Measurements from ENCODE around the gene RHOU.
"Not testable (repeated sequence)": the region's sequence is repeated elsewhere in the genome, so short reads cannot be mapped to it uniquely, and the experiment has no call there.

RHOU gene

DNA sequence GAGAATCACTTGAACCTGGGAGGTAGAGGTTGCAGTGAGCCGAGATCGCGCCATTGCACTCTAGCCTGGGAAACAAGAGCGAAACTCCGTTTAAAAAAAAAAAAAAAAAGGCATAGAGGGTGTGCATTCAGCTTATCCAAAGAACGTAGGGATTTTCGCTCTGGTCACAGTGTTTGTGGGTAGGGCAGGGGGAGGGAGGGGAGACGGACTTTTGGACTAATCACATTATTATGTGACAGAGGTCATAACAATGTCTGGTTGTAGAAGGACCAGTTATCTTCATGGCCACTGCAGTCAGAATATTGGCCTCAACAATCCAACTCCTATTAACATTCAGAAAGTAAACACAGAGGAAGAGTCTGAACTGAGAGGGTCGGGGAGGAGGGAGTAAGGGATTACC, 25.7 kb downstream of the RHOU start:
- no peak for DNase-seq (ENCODE audit: low read depth)

DNA sequence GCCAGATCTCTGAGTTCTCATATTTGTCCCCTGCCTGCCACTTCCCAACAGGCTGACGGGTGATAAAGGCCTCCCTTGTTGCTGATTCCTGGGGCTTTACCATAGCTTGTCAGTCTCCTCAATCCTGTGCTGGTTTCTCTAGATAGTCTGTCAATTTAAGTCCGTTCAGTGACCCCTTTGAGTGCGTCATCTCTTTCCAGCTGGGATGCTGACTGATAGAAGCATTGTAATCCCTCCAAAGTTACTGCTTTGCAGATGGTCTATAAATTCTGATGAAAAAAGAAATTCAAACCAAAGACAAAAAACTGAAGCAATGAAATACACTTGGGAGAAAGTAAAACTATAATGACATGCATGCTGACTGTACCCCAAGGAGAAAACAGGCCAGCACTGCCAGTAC, 28.3 kb downstream of the RHOU start:
- no peak for DNase-seq (ENCODE audit: low read depth)

DNA sequence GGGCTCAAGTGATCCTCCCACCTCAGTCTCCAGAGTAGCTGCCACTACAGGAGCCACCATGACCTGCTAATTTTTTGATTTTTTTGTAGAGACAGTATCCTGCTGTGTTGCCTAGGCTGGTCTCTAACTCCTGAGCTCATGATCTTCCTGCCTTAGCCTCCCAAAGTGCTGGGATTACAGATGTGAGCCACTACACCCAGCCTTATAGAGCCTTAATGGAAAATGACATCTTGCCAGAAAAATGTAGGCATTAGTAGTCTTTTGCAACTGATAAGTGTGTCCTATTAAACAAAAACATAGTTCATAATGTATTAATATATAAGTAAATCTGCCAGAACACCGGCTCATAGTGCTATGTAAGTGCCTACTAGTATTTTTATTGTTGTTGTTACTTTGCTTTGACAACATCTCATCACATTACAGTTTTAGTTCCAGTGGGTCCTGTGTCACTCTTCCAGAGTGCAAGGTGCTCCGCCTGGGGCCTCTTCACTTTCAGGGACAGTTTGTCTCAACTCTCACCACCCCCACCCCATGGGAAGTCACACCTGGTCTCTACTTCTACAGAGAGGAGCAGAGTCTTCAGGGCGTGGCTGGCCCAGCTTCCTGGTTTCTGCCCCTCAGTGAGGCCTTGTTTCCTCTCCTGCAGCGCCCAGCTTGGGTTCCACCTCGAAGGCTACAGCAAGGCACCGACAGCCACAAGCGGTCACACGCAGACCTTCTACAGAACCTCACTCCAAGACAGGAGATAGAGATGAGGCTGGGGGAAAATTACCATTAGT, 30.1 kb downstream of the RHOU start:
- DNase-seq (ENCODE audit: low read depth) = no peak

GRCh38 chr1:228766788-228767187, 31.5 kb downstream of the RHOU start:
- no peak for DNase-seq (ENCODE audit: low read depth)

DNA sequence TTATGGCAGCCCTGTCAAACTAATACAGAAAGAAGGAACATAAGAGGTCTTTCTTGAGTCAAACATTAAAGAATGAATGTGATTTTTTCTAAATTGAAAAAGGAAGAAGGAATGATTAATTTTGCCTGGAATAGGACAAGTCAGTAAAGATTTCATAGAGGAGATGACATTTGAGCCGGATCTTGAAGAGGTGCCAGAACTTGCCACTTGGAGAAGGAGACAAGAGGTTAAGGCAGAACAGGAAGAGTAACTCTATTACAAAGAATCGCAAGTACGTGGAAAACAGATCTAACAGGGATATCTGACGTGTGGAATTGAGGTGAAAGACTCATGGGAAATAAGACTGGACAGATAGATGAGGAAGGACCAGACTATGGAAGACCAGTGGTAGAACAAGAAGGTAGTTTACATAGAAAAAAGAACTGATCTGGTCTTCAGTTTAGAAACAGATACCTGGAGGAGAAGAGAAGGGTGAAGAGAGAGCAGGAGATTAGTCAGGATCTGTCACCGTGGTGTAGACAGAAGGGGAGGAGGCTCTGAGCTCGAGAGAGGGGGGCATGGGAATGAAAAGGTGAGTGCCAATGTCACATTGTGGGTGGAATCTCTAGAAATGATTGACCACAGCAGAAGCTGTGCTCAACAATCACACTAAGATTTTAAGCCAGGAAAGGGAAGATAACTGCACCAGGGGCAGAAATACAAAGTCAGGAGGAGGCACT, 32.5 kb downstream of the RHOU start:
- no peak for DNase-seq (ENCODE audit: low read depth)

DNA sequence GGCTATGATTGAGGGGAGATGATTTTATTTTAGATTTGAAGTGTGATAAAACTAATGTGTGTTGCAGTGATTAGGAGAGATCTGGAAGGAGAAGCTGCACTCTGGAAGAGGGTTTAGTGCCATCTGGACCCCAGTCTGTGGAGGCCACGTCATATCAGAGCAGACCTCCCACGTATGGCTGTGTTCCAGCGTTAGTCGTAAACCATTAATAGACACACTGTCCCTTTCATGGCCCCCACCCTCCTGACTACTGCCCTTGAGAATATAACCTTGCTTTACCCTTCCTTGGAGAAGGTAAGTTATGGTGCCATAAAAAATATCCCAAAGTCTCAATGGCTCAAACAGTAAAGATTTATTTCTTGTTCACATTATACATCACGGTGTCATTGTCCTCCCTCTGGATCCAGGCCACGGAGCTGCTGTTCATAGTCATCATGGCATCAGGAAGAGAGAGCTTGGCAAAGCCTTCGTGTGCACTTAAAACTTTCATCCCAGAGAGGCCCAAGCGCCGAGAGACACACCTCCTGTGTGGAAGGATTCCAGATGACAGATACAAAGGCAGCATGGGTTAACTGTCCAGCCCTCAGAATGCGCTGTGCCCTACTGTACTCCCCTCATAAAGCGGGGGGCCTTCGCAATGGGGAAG, 33.2 kb downstream of the RHOU start:
- no peak for DNase-seq (ENCODE audit: low read depth)

DNA sequence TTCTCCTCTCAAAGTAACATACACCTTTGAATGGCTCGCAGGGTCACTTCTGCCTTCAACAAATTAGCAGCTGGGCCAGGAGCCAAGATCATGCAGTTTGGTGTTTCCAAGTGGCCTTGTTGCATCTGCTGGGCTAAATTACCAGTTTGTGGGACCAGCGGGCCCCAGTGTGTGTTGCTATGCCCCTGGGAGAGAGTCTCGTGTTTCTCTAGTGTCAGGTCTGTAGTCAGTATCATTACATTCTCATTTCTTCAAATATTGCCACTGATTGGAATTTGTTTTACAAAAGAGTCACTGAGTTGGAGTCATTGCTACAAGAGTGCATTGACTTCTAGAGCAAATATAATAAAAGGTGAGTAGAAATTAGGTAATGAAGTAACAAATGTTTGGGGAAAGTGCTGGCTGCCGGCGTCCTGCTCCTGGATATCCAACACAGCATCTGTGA, 35.5 kb downstream of the RHOU start:
- DNase-seq (ENCODE audit: low read depth) = no peak

GRCh38 chr1:228772516-228773212, 37.4 kb downstream of the RHOU start:
- DNase-seq (ENCODE audit: low read depth) = no peak

DNA sequence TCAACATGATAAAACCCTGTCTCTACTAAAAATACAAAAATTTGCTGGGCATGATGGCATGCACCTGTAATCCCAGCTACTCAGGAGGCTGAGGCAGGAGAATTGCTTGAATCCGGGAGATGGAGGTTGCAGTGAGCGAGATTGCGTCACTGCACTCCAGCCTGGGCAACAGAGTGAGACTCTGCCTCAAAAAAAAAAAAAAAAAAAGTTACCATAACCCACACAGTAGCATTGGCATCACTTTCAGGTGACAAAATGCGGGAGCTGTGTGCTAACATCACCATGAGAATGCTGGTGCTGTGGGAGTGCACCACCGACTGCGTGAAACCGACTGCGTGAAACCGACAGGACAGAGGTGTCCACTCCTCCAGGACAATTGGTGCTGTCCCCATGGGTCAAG, 40.7 kb downstream of the RHOU start:
- DNase-seq (ENCODE audit: low read depth) = not testable (repeated sequence)

DNA sequence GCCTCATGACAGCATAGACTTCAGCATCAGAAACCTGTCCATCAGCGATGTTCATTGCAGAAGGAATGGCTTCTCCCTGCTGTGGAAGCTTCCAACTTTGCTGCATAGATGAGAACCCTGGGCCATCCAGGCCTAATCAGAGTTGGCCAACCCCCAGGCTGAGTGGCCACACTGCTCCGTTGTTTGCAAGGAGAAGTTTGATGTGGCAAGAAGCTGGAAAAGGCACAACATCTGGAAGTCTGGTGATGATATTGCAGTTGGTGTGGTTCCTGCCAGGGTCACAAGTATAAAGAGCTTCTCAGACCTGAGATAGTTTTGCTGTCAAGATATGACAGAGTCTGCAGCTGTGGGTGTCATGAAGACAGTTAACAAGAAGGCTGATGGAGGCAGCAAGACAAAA, 41.2 kb downstream of the RHOU start:
- DNase-seq (ENCODE audit: low read depth) = no peak

DNA sequence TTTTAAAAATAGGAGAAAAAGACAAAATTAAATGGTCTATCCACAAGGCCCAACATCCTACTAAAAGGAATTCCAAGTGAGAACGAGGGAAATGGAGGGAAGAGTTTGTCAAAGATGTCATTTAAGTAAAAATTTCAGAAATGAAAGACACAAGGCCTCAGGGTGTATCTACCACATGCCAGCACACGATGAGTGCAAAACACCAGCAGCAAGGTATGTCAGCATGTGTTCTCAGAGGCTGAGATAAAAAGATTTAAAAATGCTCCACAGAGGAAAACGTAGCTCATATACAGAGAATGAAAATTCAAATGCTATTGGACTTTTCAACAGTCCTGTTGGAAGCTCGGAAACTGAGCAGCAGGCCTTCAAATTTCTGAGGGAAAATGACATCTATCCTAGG, 42.0 kb downstream of the RHOU start:
- DNase-seq (ENCODE audit: low read depth) = no peak

GRCh38 chr1:228778026-228778425, 42.7 kb downstream of the RHOU start:
- no peak for DNase-seq (ENCODE audit: low read depth)

DNA sequence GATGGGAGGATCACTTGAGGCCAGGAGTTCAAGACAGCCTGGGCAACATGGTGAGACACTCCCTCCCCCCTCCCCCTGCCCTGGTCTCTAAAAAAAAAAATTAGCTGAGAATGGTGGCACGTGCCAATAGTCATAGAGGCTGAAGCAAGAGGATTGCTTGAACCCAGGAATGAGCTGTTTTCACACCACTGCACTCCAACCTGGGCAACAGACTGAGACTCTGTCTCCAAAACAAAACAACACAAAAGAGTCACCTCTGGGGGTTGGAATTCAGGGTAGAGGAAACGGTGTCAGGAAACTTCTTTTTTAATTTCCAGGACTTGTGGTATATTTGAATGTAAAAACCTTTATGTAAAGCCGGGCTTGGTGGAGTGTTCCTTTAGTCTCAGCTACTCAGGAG, 43.2 kb downstream of the RHOU start:
- DNase-seq (ENCODE audit: low read depth) = no peak

GRCh38 chr1:228778961-228779360, 43.7 kb downstream of the RHOU start:
- no peak for DNase-seq (ENCODE audit: low read depth)

DNA sequence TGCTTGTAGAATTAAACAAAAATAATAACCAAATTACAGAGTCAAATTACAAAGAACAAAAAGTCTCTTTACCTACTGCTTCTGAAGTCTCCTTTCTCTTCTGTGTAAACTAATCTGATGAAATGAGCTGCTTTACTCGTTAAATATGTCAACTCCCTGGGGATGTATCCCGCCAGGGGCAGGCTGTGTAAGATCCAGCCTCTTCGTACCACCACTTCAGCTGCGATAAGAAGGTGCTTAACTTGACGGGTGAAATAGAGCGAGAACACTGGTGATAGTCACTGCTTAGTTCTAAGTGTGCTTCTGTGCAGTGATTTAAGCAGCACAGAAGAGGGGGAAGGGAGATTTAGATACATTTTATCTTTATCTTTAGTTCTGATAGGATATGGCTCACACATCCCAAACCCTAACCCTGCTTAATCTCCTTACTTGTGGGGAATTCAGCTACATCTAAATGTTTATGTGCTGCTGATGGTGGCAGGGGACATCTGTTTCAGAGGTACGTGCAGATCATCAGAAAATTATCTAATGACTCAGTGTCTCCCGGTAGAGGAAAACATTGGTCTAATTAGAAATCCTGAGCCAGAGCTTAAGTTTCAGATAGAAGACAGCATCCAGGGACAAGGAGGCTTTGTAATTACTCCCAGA, 46.0 kb downstream of the RHOU start:
- DNase-seq (ENCODE audit: low read depth) = no peak

- no peak for DNase-seq (ENCODE audit: low read depth)
These were observed 46.8 kb downstream of the RHOU start for GRCh38 chr1:228781809-228782661.

DNA sequence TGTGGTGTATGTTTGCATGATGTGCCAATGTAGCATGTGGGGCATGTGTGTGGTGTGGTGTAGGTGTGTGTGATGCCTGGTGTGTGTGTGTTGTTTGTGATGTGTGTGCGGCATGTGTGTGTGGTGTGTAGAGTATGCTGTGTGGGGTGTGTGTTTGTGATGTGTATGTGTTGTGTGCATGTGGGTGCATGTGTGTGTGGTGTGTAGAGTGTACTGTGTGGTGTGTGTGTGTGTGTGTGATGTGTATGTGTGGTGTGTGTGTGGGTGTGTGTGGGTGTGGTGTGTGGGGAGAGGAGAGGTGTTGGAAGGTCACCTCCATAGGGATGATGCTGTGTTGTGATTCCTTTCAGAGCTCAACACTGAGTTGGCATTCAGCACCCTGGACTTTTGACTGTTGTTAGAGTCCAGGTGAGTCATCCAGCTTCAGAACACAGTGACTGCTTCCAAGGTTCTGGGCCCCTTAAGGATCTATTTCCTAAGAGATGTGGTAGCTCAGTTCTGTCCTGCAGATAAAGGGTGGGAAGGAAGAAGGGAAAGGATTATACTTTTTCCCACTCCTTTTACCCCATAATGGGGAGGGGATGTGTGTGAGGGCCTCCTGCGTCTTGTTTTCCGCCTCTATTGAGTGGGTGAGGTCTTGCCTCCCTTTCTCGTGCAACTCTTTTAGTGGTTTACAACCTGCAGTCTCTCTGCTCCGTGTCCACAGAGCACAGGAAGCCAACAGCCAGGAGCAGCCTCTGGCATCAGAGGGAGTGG, 47.6 kb downstream of the RHOU start:
- no peak for DNase-seq (ENCODE audit: low read depth)

DNA sequence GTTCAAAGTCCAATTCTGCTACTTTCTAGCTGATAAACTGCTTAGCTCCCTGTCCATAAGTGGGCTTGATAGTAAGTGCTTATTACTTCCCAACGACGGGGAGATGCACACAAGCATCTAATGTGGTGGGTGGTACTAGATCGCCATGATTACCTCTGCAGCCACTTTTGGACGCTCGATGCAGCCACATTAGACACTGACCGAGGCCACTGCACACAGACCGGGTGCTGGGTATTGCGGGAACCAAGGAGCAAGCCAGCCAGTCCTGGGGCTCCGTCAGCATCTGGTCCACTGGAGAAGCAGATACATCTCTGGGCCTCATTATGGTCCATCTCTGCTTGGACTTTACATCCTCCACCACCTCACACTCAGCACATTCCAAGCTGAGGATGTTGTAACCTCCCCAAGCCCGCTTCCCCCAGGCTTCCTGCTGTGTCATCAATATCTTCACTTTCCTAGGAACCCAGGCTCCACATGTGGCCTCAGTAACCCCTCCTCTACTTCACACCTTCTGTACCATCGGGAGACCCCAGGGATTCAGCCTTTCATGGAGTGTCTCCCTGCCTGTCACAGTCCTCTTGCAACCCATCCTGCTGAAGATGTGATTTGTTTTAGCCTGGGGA, 48.2 kb downstream of the RHOU start:
- no peak for DNase-seq (ENCODE audit: low read depth)

DNA sequence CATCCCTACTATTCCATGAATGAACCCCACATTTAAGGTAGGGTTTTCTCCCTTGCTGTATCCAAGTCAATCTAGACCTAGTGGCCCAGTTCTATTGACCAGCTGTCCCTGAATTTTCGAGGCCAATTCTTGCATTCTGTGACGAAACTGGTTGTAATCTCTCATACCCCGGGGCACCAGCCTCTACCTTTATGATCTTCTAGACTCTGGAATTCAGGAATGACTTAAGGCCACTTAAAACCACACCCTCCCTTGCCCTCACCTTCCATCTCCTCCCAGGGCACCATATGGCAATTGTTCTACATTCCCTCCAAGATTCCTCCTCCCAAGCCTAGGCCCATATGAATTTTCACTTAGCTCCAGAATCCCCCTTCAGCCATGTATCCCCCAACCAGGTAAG, 48.9 kb downstream of the RHOU start:
- no peak for DNase-seq (ENCODE audit: low read depth)

Data from non-pigmented ciliary epithelial cell (primary cell).